ENCODE results near the gene ZDHHC11B. TPM values are rescaled to one million over a fixed set of nuclear protein-coding genes. Genes with fewer than 3 reads are reported as not detected.
"Not testable (repeated sequence)": the region's sequence is repeated elsewhere in the genome, so short reads cannot be mapped to it uniquely, and the experiment has no call there.

The ZDHHC11B gene
- total and polyA plus RNA-seq, 2 donors (not counting 1 experiment from before 2014, with no cell fraction given), result 0.52 TPM; not detected in 1

GRCh38 chr5:742276-742675 is 42.3 kb downstream of the ZDHHC11B start:
- H3K9me3 ChIP-seq (ENCODE audit: control extremely low read depth in 1 of 3, control insufficient read depth in 2 of 3, insufficient read depth in 1 of 3, low read length in 2 of 3); H2AFZ ChIP-seq (ENCODE audit: insufficient read depth, low read depth, low read length, poor library complexity, severe bottlenecking); H3K36me3 ChIP-seq (replicated peaks in 1 of 2; ENCODE audit: control extremely low read depth in 1 of 2, control insufficient read depth in 1 of 2, extremely low read depth in 1 of 2, insufficient read depth in 2 of 2, low read length in 1 of 2); H3K4me1 ChIP-seq (ENCODE audit: control insufficient read depth in 2 of 2, insufficient read depth in 2 of 2, low read length in 2 of 2); ATAC-seq (ENCODE audit: low read depth); intact Hi-C loops (cut with micrococcal nuclease); H3K9me3 Mint-ChIP-seq (ENCODE audit: insufficient read depth); H3K27ac ChIP-seq (ENCODE audit: low read length in 2 of 2); DNase-seq; H3K79me2 ChIP-seq (ENCODE audit: control insufficient read depth, insufficient read depth, low read length); POLR2A ChIA-PET; H3K27me3 ChIP-seq (replicated peaks in 1 of 4; ENCODE audit: control extremely low read depth in 1 of 4, control insufficient read depth in 3 of 4, insufficient read depth in 4 of 4, low read length in 3 of 4); CTCF ChIA-PET; H3K27me3 Mint-ChIP-seq; H3K4me3 ChIP-seq (ENCODE audit: control extremely low read depth in 1 of 5, extremely low read depth in 1 of 5, insufficient read depth in 1 of 5, low read depth in 2 of 5, low read length in 4 of 5); H3K4me1 Mint-ChIP-seq; H3K4me3 Mint-ChIP-seq; H3K4me2 ChIP-seq (replicated peaks; ENCODE audit: low read depth, low read length, poor library complexity, severe bottlenecking); H4K20me1 ChIP-seq (ENCODE audit: control insufficient read depth, insufficient read depth, low read length, poor library complexity, severe bottlenecking); H3K27ac Mint-ChIP-seq; H3K9ac ChIP-seq (ENCODE audit: low read length): not testable (repeated sequence)
- WGBS (ENCODE audit: insufficient coverage), result 100% methylated on average over 4 of the region's 6 CpGs

- H3K27me3 Mint-ChIP-seq, result peaks cover 10% of the 10 kb centered on the region
- H4K20me1 ChIP-seq (ENCODE audit: control insufficient read depth, insufficient read depth, low read length, poor library complexity, severe bottlenecking); H3K4me3 Mint-ChIP-seq; DNase-seq; H2AFZ ChIP-seq (ENCODE audit: insufficient read depth, low read depth, low read length, poor library complexity, severe bottlenecking); H3K27ac ChIP-seq (ENCODE audit: low read length in 2 of 2); intact Hi-C loops (cut with micrococcal nuclease); H3K36me3 ChIP-seq (replicated peaks in 1 of 2; ENCODE audit: control extremely low read depth in 1 of 2, control insufficient read depth in 1 of 2, extremely low read depth in 1 of 2, insufficient read depth in 2 of 2, low read length in 1 of 2); H3K4me1 ChIP-seq (ENCODE audit: control insufficient read depth in 2 of 2, insufficient read depth in 2 of 2, low read length in 2 of 2); H3K79me2 ChIP-seq (ENCODE audit: control insufficient read depth, insufficient read depth, low read length); H3K9me3 Mint-ChIP-seq (ENCODE audit: insufficient read depth); H3K4me1 Mint-ChIP-seq; H3K4me3 ChIP-seq (ENCODE audit: control extremely low read depth in 1 of 5, extremely low read depth in 1 of 5, insufficient read depth in 1 of 5, low read depth in 2 of 5, low read length in 4 of 5); H3K4me2 ChIP-seq (replicated peaks; ENCODE audit: low read depth, low read length, poor library complexity, severe bottlenecking); ATAC-seq (ENCODE audit: low read depth); H3K27ac Mint-ChIP-seq; H3K9me3 ChIP-seq (ENCODE audit: control extremely low read depth in 1 of 3, control insufficient read depth in 2 of 3, insufficient read depth in 1 of 3, low read length in 2 of 3); H3K9ac ChIP-seq (ENCODE audit: low read length); POLR2A ChIA-PET; H3K27me3 ChIP-seq (replicated peaks in 1 of 4; ENCODE audit: control extremely low read depth in 1 of 4, control insufficient read depth in 3 of 4, insufficient read depth in 4 of 4, low read length in 3 of 4); CTCF ChIA-PET: not testable (repeated sequence)
- WGBS (ENCODE audit: insufficient coverage), result no CpG with 5 or more reads among the region's 1 CpG
Observed at GRCh38 chr5:734145-734544, 50.4 kb downstream of the ZDHHC11B start.

- CTCF ChIA-PET, result not testable (repeated sequence)
Observed at GRCh38 chr5:732754-733454, 51.6 kb downstream of the ZDHHC11B start.

GRCh38 chr5:729225-729624 is 55.3 kb downstream of the ZDHHC11B start:
- H3K4me1 Mint-ChIP-seq; H3K4me1 ChIP-seq (ENCODE audit: control insufficient read depth in 2 of 2, insufficient read depth in 2 of 2, low read length in 2 of 2); POLR2A ChIA-PET; H3K4me3 Mint-ChIP-seq; H2AFZ ChIP-seq (ENCODE audit: insufficient read depth, low read depth, low read length, poor library complexity, severe bottlenecking); H3K4me3 ChIP-seq (ENCODE audit: control extremely low read depth in 1 of 5, extremely low read depth in 1 of 5, insufficient read depth in 1 of 5, low read depth in 2 of 5, low read length in 4 of 5); intact Hi-C loops (cut with micrococcal nuclease); H3K36me3 ChIP-seq (replicated peaks in 1 of 2; ENCODE audit: control extremely low read depth in 1 of 2, control insufficient read depth in 1 of 2, extremely low read depth in 1 of 2, insufficient read depth in 2 of 2, low read length in 1 of 2); H3K9me3 Mint-ChIP-seq (ENCODE audit: insufficient read depth); H3K9ac ChIP-seq (ENCODE audit: low read length); H3K79me2 ChIP-seq (ENCODE audit: control insufficient read depth, insufficient read depth, low read length); H3K27me3 ChIP-seq (replicated peaks in 1 of 4; ENCODE audit: control extremely low read depth in 1 of 4, control insufficient read depth in 3 of 4, insufficient read depth in 4 of 4, low read length in 3 of 4); H3K27ac Mint-ChIP-seq; DNase-seq; H3K9me3 ChIP-seq (ENCODE audit: control extremely low read depth in 1 of 3, control insufficient read depth in 2 of 3, insufficient read depth in 1 of 3, low read length in 2 of 3); H3K4me2 ChIP-seq (replicated peaks; ENCODE audit: low read depth, low read length, poor library complexity, severe bottlenecking); H4K20me1 ChIP-seq (ENCODE audit: control insufficient read depth, insufficient read depth, low read length, poor library complexity, severe bottlenecking); ATAC-seq (ENCODE audit: low read depth); H3K27ac ChIP-seq (ENCODE audit: low read length in 2 of 2); CTCF ChIA-PET: not testable (repeated sequence)
- no CpG with 5 or more reads among the region's 7 CpGs for WGBS (ENCODE audit: insufficient coverage)
- peaks cover 14% of the 10 kb centered on the region for H3K27me3 Mint-ChIP-seq

More at GRCh38 chr5:732754-733454, 51.6 kb downstream of the ZDHHC11B start:
- H3K36me3 ChIP-seq (replicated peaks in 1 of 2; ENCODE audit: control extremely low read depth in 1 of 2, control insufficient read depth in 1 of 2, extremely low read depth in 1 of 2, insufficient read depth in 2 of 2, low read length in 1 of 2); ATAC-seq (ENCODE audit: low read depth); H3K4me1 ChIP-seq (ENCODE audit: control insufficient read depth in 2 of 2, insufficient read depth in 2 of 2, low read length in 2 of 2); H3K4me2 ChIP-seq (replicated peaks; ENCODE audit: low read depth, low read length, poor library complexity, severe bottlenecking); H3K27me3 ChIP-seq (replicated peaks in 1 of 4; ENCODE audit: control extremely low read depth in 1 of 4, control insufficient read depth in 3 of 4, insufficient read depth in 4 of 4, low read length in 3 of 4); H3K4me3 ChIP-seq (ENCODE audit: control extremely low read depth in 1 of 5, extremely low read depth in 1 of 5, insufficient read depth in 1 of 5, low read depth in 2 of 5, low read length in 4 of 5); H2AFZ ChIP-seq (ENCODE audit: insufficient read depth, low read depth, low read length, poor library complexity, severe bottlenecking); H3K9me3 Mint-ChIP-seq (ENCODE audit: insufficient read depth); H3K4me1 Mint-ChIP-seq; H3K9ac ChIP-seq (ENCODE audit: low read length); DNase-seq; POLR2A ChIA-PET; H3K27ac ChIP-seq (ENCODE audit: low read length in 2 of 2); H4K20me1 ChIP-seq (ENCODE audit: control insufficient read depth, insufficient read depth, low read length, poor library complexity, severe bottlenecking); H3K9me3 ChIP-seq (ENCODE audit: control extremely low read depth in 1 of 3, control insufficient read depth in 2 of 3, insufficient read depth in 1 of 3, low read length in 2 of 3); H3K27ac Mint-ChIP-seq; H3K79me2 ChIP-seq (ENCODE audit: control insufficient read depth, insufficient read depth, low read length); intact Hi-C loops (cut with micrococcal nuclease); H3K4me3 Mint-ChIP-seq: not testable (repeated sequence)
- peaks cover 14% of the 10 kb centered on the region for H3K27me3 Mint-ChIP-seq
- WGBS (ENCODE audit: insufficient coverage), result 85% methylated on average over 4 of the region's 10 CpGs
